GM12878 (cell line): Measurements from ENCODE around the gene PPOX. TPM values are rescaled to one million over a fixed set of nuclear protein-coding genes. Genes with fewer than 3 reads are reported as not detected.
A peak's percentile ranks its signal among the peaks of the same experiment; 100 is the strongest.

ENCODE experiments used
- ATAC-seq: fragments of 200-7000 bp; cut with Tn5 transposase; 3 replicates; pipeline ENCODE4 v1.9.1; 2020; ENCODE audit warnings: mild to moderate bottlenecking, moderate library complexity
- BruUV-seq: library from RNA; stranded (reverse); fragments of 400-500 nt; replicated peaks from 2 replicates; lab custom pipeline; 2021; lab: Mats Ljungman, UMichigan
- CTCF ChIA-PET: fragments of 300-600 bp; sonication (Branson Sonifier 250); formaldehyde crosslinking; extraction: SDS; loops from one replicate; lab custom pipeline; 2021; ENCODE audit warnings: inconsistent platforms; lab: Yijun Ruan, JAX
- POLR2A ChIA-PET: fragments of 350-600 bp; formaldehyde crosslinking; extraction: SDS; loops from one replicate; lab custom pipeline; 2021; ENCODE audit warnings: inconsistent platforms; lab: Charles Lee
- RAD21 ChIA-PET: fragments of 300-600 bp; sonication (Branson Sonifier 250); formaldehyde crosslinking; loops from one replicate; lab custom pipeline; 2023; ENCODE audit warnings: antibody characterized with exemption; ENCODE audit not compliant: unreplicated experiment; lab: Charles Lee
- SMC1A ChIA-PET: fragments of 300-600 bp; sonication (Branson Sonifier 250); formaldehyde crosslinking; loops from one replicate; lab custom pipeline; 2023; ENCODE audit not compliant: unreplicated experiment, uncharacterized antibody; lab: Charles Lee
- DNase-seq: peaks from one replicate; pipeline ENCODE4 v3.0.0-alpha.2; 2011; ENCODE audit warnings: low read depth, low spot score
- FAIRE-seq: peaks from 3 replicates; lab custom pipeline; 2011; peaks lifted over from hg19 to GRCh38; lab: Jason Lieb, UNC
- H2AFZ ChIP-seq: 2 replicates; pipeline ENCODE4 v1.6.0; 2011; ENCODE audit warnings: low read depth, low read length, control low read depth; ENCODE audit not compliant: control insufficient read depth
- H3K27ac ChIP-seq: 2 replicates; pipeline ENCODE4 v1.5.1; 2011; ENCODE audit warnings: control low read depth; ENCODE audit not compliant: control insufficient read depth, insufficient read depth
- H3K27me3 ChIP-seq, 2 experiments: replicated peaks in 1 of 2; 2 replicates each; pipeline versions ENCODE4 v1.6.0 to v1.6.1; 2011; ENCODE audit warnings: low read length in 1 of 2; ENCODE audit not compliant: control insufficient read depth in 2 of 2, insufficient read depth in 2 of 2
- H3K36me3 ChIP-seq, 2 experiments: 2 replicates each; pipeline ENCODE4 v1.5.1; 2011; ENCODE audit warnings: low read length in 1 of 2; ENCODE audit not compliant: control insufficient read depth in 2 of 2, insufficient read depth in 2 of 2
- H3K4me1 ChIP-seq: 2 replicates; pipeline ENCODE4 v1.6.1; 2011; ENCODE audit warnings: mild to moderate bottlenecking, low read length, moderate library complexity, mixed read lengths; ENCODE audit not compliant: control insufficient read depth, insufficient read depth
- H3K4me2 ChIP-seq: 2 replicates; pipeline ENCODE4 v1.6.0; 2011; ENCODE audit warnings: control low read depth; ENCODE audit not compliant: control insufficient read depth, insufficient read depth
- H3K4me3 ChIP-seq: fragments of 200-600 bp; sonication (generic); 2 replicates; pipeline ENCODE4 v1.5.1; 2016
- H3K79me2 ChIP-seq: 2 replicates; pipeline ENCODE4 v1.6.0; 2011; ENCODE audit warnings: low read length; ENCODE audit not compliant: control insufficient read depth, insufficient read depth
- H3K9ac ChIP-seq: 2 replicates; pipeline ENCODE4 v1.8.0; 2011; ENCODE audit warnings: low read length, control low read depth, mixed read lengths; ENCODE audit not compliant: control insufficient read depth, insufficient read depth
- H3K9me3 ChIP-seq: replicated peaks from 3 replicates; pipeline ENCODE4 v1.5.1; 2011; ENCODE audit warnings: mild to moderate bottlenecking, low read length; ENCODE audit not compliant: control insufficient read depth, insufficient read depth
- H4K20me1 ChIP-seq: 2 replicates; pipeline ENCODE4 v1.6.0; 2011; ENCODE audit not compliant: control insufficient read depth, insufficient read depth
- CTCF ChIP-seq, 3 experiments: IDR thresholded peaks in 2 of 3; conservative IDR thresholded peaks in 1 of 3; 2 replicates each; pipeline ENCODE4 v1.5.1; 2011; ENCODE audit warnings: low read depth in 3 of 3, low read length in 3 of 3, mild to moderate bottlenecking in 3 of 3, control low read depth in 2 of 3, moderate library complexity in 2 of 3, inconsistent platforms in 1 of 3, mixed read lengths in 1 of 3; ENCODE audit not compliant: control insufficient read depth in 2 of 3, insufficient read depth in 1 of 3; ENCODE audit errors: extremely low read depth in 1 of 3
- RAD21 ChIP-seq: IDR thresholded peaks from 2 replicates; pipeline ENCODE4 v1.6.1; 2011; ENCODE audit warnings: mild to moderate bottlenecking, low read depth, low read length, moderate library complexity; ENCODE audit not compliant: insufficient read depth
- RFX5 ChIP-seq: IDR thresholded peaks from 2 replicates; pipeline ENCODE4 v1.6.1; 2011; ENCODE audit warnings: low read depth, low read length, improper control_type of control experiment
- SMC3 ChIP-seq: IDR thresholded peaks from 2 replicates; pipeline ENCODE4 v1.6.1; 2011; ENCODE audit warnings: low read length, improper control_type of control experiment, borderline replicate concordance
- TCF7 ChIP-seq: IDR thresholded peaks from 2 replicates; pipeline ENCODE4 v1.6.1; 2014; ENCODE audit warnings: antibody characterized with exemption, borderline replicate concordance
- ZZZ3 ChIP-seq: IDR thresholded peaks from 2 replicates; pipeline ENCODE4 v1.6.1; 2011; ENCODE audit warnings: low read depth; ENCODE audit not compliant: control insufficient read depth, insufficient read length
- WGBS: methylation state at CpG from one replicate; pipeline ENCODE4 v1.1.6; 2016; ENCODE audit warnings: low lambda C conversion rate; ENCODE audit not compliant: insufficient replicate concordance, insufficient coverage; ENCODE audit errors: missing lambda C conversion rate; 5-methylcytosine and 5-hydroxymethylcytosine counted together
- in situ Hi-C: fragments of 300-500 bp; cut with MboI; formaldehyde crosslinking; loops from 9 replicates; pipeline ENCODE4 v1.14.3; 2018; ENCODE audit warnings: mixed read lengths
- intact Hi-C: fragments of 100-400 bp; cut with micrococcal nuclease; formaldehyde crosslinking; loops from one replicate; pipeline ENCODE4 v1.14.2; 2022; ENCODE audit not compliant: unreplicated experiment
- polyA plus RNA-seq, 11 experiments: library from polyadenylated mRNA; depleted of rRNA in 4 of 11; unstranded in 6 of 11; stranded (reverse) in 5 of 11; fragments of >200 nt; fragmentation: Nextera tagmentation in 4 of 11; fragmentation: Illumina TruSeq in 1 of 11; extraction: Ambion mirVana in 4 of 11; extraction: Trizol in 1 of 11; gene quantifications; 1 replicate in 1 of 11; 2 replicates in 10 of 11; pipeline versions ENCODE4 v1.2.1 to v1.2.3, GENCODE V29; 2011 to 2016; ENCODE audit warnings: inconsistent platforms in 2 of 11, missing spikeins in 2 of 11, low read depth in 1 of 11
- total RNA-seq, 4 experiments: library from RNA; depleted of rRNA in 3 of 4; stranded (reverse); fragments of >200 nt in 3 of 4; fragmentation: Illumina TruSeq in 1 of 4; extraction: Trizol in 1 of 4; gene quantifications; 2 replicates each; pipeline versions ENCODE4 v1.2.1 to v1.2.3, GENCODE V29; 2013 to 2021

PPOX gene
- total and polyA plus RNA-seq, 10 of the 15 experiments (the other 5 are each of a cell fraction or from before 2014, with no cell fraction given), result 8.9 to 31.5 (median 20.3) TPM

GRCh38 chr1:161138431-161138830, 27.8 kb upstream of the PPOX start (continued):
- TF ChIP-seq TCF7, result no peak

GRCh38 chr1:161139766-161140165, 26.5 kb upstream of the PPOX start:
- intact Hi-C loops, result loop anchor here (1.0 kb wide), 1 partner anchor 142 kb away; no protein-coding TSS in a partner anchor

More at GRCh38 chr1:161139766-161140165, 26.5 kb upstream of the PPOX start:
- peak; percentile 74 for ATAC-seq
- peaks cover under 1% of the 10 kb centered on the region; the same call in 1 of the 2 replicates for H3K79me2 ChIP-seq
- in situ Hi-C loops, result no loop called here
- H3K9ac ChIP-seq, result no peak overlapping the region
- no peaks in the 10 kb centered on the region for H3K9me3 ChIP-seq
- 4% methylated on average over 1 of the region's 1 CpG for WGBS
- no TSS peak for BruUV-seq
- TF ChIP-seq RFX5 (no peak), RAD21 (peak; percentile 74), ZZZ3 (no peak), CTCF (IDR thresholded peaks at IDR 0.05 in 2 of 3, conservative IDR thresholded peaks at IDR 0.05 in 1 of 3; ENCODE audit: control insufficient read depth in 2 of 3, extremely low read depth in 1 of 3, insufficient read depth in 1 of 3, low read depth in 3 of 3, low read length in 3 of 3) (peak; percentile 40 to 61 (median 44)), SMC3 (peak; percentile 51; the same call in 1 of the 2 replicates)
- H3K4me1 ChIP-seq, result no peaks in the 10 kb centered on the region
- RAD21 ChIA-PET, result interaction anchor here (0.8 to 2.8 kb wide), 4 partner anchors 39 to 142 kb away, joined by 3 to 15 read pairs (median 10); partner anchors contain the start of gene ARHGAP30
- DNase-seq, result no peak
- CTCF ChIA-PET, result interaction anchor here (0.7 to 6.2 kb wide), 18 partner anchors 10 to 229 kb away, joined by 3 to 60 read pairs (median 4); partner anchors contain the start of genes ARHGAP30, KLHDC9, NIT1 and PFDN2
- H4K20me1 ChIP-seq, result no peaks in the 10 kb centered on the region
- no peak overlapping the region for H2AFZ ChIP-seq
- no peaks in the 10 kb centered on the region for H3K36me3 ChIP-seq
- H3K27ac ChIP-seq, result no peak overlapping the region
- SMC1A ChIA-PET, result interaction anchor here (0.7 to 2.4 kb wide), 13 partner anchors 12 to 243 kb away, joined by 3 to 15 read pairs (median 6); partner anchors contain the start of genes ARHGAP30, KLHDC9, NIT1 and PFDN2
- no peak overlapping the region for H3K4me3 ChIP-seq
- H3K27me3 ChIP-seq, result no peaks in the 10 kb centered on the region
- POLR2A ChIA-PET, result no interaction called here
- no peak overlapping the region for H3K4me2 ChIP-seq
- no peak for FAIRE-seq
